Adrenal gland (tissue), 5 donors: ENCODE results near the gene PRSS53.

Source experiments
- POLR2A ChIP-seq, 2 donors: fragments of 450-650 bp; IDR thresholded peaks; one replicate each; pipeline ENCODE4 v1.6.1; 2017; ENCODE audit warnings: antibody characterized with exemption in 2 of 2, mild to moderate bottlenecking in 2 of 2, moderate library complexity in 1 of 2
- TF ChIP-seq, protein P1 (sequence below), 6 experiments: fragments of 450-650 bp in 4 of 6; fragments of 200-600 bp in 2 of 6; sonication (generic) in 1 of 6; IDR thresholded peaks; 1 replicate in 5 of 6; 2 replicates in 1 of 6; pipeline versions ENCODE4 v1.5.1 to v1.8.0; 2016 to 2021; ENCODE audit warnings: antibody characterized with exemption in 6 of 6, mild to moderate bottlenecking in 2 of 6, moderate library complexity in 1 of 6
- donor health status: DM: no; HTN: no; CAD: no.

DNA sequence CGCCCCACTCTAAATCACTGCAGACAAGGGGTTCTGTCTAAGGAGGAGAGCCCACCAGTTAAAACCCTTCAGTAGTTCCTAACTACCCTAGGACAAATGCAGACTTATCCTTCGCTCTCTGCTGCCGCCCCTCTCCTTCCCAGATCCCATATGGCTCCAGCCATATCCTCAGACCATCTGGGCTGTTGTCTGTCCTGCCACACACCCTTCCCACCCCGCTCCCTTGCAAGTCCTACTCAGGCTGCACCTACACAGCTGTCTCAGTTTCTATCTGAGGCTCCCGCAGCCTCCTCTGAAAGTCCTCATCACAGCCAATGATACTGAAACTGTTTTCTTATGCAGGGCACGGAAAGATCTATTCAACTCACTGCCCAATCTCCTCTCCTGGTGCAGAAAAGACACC is 18.7 kb upstream of the PRSS53 start:
- TF ChIP-seq, protein P1, sequence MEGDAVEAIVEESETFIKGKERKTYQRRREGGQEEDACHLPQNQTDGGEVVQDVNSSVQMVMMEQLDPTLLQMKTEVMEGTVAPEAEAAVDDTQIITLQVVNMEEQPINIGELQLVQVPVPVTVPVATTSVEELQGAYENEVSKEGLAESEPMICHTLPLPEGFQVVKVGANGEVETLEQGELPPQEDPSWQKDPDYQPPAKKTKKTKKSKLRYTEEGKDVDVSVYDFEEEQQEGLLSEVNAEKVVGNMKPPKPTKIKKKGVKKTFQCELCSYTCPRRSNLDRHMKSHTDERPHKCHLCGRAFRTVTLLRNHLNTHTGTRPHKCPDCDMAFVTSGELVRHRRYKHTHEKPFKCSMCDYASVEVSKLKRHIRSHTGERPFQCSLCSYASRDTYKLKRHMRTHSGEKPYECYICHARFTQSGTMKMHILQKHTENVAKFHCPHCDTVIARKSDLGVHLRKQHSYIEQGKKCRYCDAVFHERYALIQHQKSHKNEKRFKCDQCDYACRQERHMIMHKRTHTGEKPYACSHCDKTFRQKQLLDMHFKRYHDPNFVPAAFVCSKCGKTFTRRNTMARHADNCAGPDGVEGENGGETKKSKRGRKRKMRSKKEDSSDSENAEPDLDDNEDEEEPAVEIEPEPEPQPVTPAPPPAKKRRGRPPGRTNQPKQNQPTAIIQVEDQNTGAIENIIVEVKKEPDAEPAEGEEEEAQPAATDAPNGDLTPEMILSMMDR (IDR thresholded peaks at IDR 0.05) = no peak
- no peak for TF ChIP-seq POLR2A (IDR thresholded peaks at IDR 0.05)
